Measurements from ENCODE around the gene TMEM38B. TPM values are rescaled to one million over a fixed set of nuclear protein-coding genes. Genes with fewer than 3 reads are reported as not detected.

Gene TMEM38B
- total RNA-seq, 1 donor from 2014 or later = 34.5 TPM

- Histone ChIP-seq H3K36me3 (ENCODE audit: control insufficient read depth, insufficient read depth, low read length) (no peaks in the 10 kb centered on the region), H3K27me3 (ENCODE audit: control insufficient read depth, insufficient read depth, low read length) (peaks cover 6% of the 10 kb centered on the region), H3K4me3 (ENCODE audit: low read depth, low read length) (no peak overlapping the region)
- no peak for TF ChIP-seq CTCF (IDR thresholded peaks at IDR 0.05; ENCODE audit: insufficient read depth, low read length, severe bottlenecking)
- DNase-seq (ENCODE audit: low read depth) (no peak), FAIRE-seq (no peak)
These were observed 36.0 kb upstream of the TMEM38B start for GRCh38 chr9:105658351-105658750.

- DNase-seq (ENCODE audit: low read depth) (no peak), FAIRE-seq (no peak)
- TF ChIP-seq CTCF (IDR thresholded peaks at IDR 0.05; ENCODE audit: insufficient read depth, low read length, severe bottlenecking) = no peak
- no peaks in the 10 kb centered on the region for H3K36me3 ChIP-seq (ENCODE audit: control insufficient read depth, insufficient read depth, low read length)
- H3K4me3 ChIP-seq (ENCODE audit: low read depth, low read length) = no peak overlapping the region
- H3K27me3 ChIP-seq (ENCODE audit: control insufficient read depth, insufficient read depth, low read length) = peaks cover 3% of the 10 kb centered on the region
These were observed 33.3 kb upstream of the TMEM38B start for GRCh38 chr9:105661011-105661410.

- Histone ChIP-seq H3K4me3 (ENCODE audit: low read depth, low read length) (no peak within 1 kb of the TSS), H3K36me3 (ENCODE audit: control insufficient read depth, insufficient read depth, low read length) (no peaks in the 10 kb centered on the region), H3K27me3 (ENCODE audit: control insufficient read depth, insufficient read depth, low read length) (no peaks in the 10 kb centered on the region)
- FAIRE-seq (no peak), DNase-seq (ENCODE audit: low read depth) (no peak)
- no peak for TF ChIP-seq CTCF (IDR thresholded peaks at IDR 0.05; ENCODE audit: insufficient read depth, low read length, severe bottlenecking)
These were observed 31.9 kb upstream of the TMEM38B start, which contains the start of gene TAL2 for GRCh38 chr9:105662184-105663104. Gene TAL2, plus strand, starts transcription at chr9:105662457. Its CDS starts 40 bp downstream, at chr9:105662497.

- Histone ChIP-seq H3K36me3 (ENCODE audit: control insufficient read depth, insufficient read depth, low read length) (no peaks in the 10 kb centered on the region), H3K4me3 (ENCODE audit: low read depth, low read length) (no peak overlapping the region), H3K27me3 (ENCODE audit: control insufficient read depth, insufficient read depth, low read length) (no peaks in the 10 kb centered on the region)
- FAIRE-seq (no peak), DNase-seq (ENCODE audit: low read depth) (peak; percentile 2)
- no peak for TF ChIP-seq CTCF (IDR thresholded peaks at IDR 0.05; ENCODE audit: insufficient read depth, low read length, severe bottlenecking)
These were observed 30.4 kb upstream of the TMEM38B start for GRCh38 chr9:105663914-105664313.

GRCh38 chr9:105667867-105668266, 26.5 kb upstream of the TMEM38B start:
- H3K27me3 ChIP-seq (ENCODE audit: control insufficient read depth, insufficient read depth, low read length) = peaks cover 4% of the 10 kb centered on the region

More at GRCh38 chr9:105667867-105668266, 26.5 kb upstream of the TMEM38B start:
- H3K4me3 ChIP-seq (ENCODE audit: low read depth, low read length) = no peak overlapping the region
- DNase-seq (ENCODE audit: low read depth) = no peak
- TF ChIP-seq CTCF (IDR thresholded peaks at IDR 0.05; ENCODE audit: insufficient read depth, low read length, severe bottlenecking) = no peak
- no peaks in the 10 kb centered on the region for H3K36me3 ChIP-seq (ENCODE audit: control insufficient read depth, insufficient read depth, low read length)
- FAIRE-seq = no peak

All from bronchial epithelial cell (primary cell).